Activated naive CD4-positive, alpha-beta T cell treated with anti-CD3 and anti-CD28 coated beads, Interleukin-2, amount 10 ng/mL, durations not matched to agents 7 days and 5 days (primary cell): ENCODE data around the gene CRAMP1.
A peak's percentile ranks its signal among the peaks of the same experiment; 100 is the strongest.
"Not testable (repeated sequence)": the region's sequence is repeated elsewhere in the genome, so short reads cannot be mapped to it uniquely, and the experiment has no call there.

Experiments
- CTCF ChIA-PET: fragments of 350-600 bp; sonication (Branson Sonifier 250); formaldehyde crosslinking; loops from one replicate; lab custom pipeline; 2021; ENCODE audit warnings: antibody characterized with exemption; lab: Charles Lee
- DNase-seq: peaks from one replicate; pipeline ENCODE4 v3.0.0-alpha.2; 2020
- H3K27ac Mint-ChIP-seq: one replicate; pipeline ENCODE4 v1.8.0; 2021; ENCODE audit warnings: mild to moderate bottlenecking, moderate library complexity, mixed read lengths
- H3K27me3 Mint-ChIP-seq: one replicate; pipeline ENCODE4 v1.8.0; 2021; ENCODE audit warnings: mild to moderate bottlenecking, mixed read lengths
- H3K36me3 Mint-ChIP-seq: one replicate; pipeline ENCODE4 v1.8.0; 2021; ENCODE audit warnings: mixed read lengths
- H3K4me1 Mint-ChIP-seq: one replicate; pipeline ENCODE4 v1.8.0; 2021; ENCODE audit warnings: mixed read lengths
- H3K4me3 Mint-ChIP-seq: one replicate; pipeline ENCODE4 v1.8.0; 2021; ENCODE audit warnings: mild to moderate bottlenecking, moderate library complexity, mixed read lengths
- H3K9me3 Mint-ChIP-seq: one replicate; pipeline ENCODE4 v1.8.0; 2021; ENCODE audit warnings: mixed read lengths

CRAMP1 gene

DNA sequence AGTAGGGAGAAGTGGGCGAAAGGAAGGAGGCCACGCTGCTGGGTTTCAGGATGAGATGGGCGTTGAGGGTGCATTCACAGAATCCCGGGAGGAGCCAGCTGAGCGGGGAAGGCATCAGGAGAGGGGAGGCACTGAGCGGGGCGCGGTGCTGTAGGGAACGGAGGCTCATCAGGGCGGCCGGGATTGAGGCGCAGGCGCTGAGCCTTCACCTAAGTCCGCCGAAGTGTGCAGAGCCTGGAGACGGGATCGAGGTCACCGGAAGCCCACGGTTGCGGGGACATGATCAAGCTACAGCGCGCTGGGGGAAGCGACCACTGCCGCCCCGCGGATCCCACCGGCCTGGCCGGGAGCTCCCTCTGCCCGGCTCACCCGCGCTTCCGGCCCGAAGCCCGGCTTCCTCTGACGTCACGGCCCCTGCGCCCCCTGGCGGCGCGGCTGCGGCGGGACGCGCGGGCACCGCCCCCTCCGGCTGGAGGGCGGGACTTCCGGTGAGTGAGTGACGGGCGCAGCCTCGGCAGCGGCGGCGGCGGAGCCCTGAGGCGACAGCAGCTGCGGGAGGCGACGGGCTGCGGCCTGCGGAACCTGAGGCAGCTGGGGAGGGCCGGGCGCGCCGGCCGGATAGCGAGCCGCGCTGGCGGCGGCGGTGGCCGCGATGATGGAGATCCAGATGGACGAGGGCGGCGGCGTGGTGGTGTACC, 93.7 kb downstream of the CRAMP1 start, which contains the start of gene MAPK8IP3:
MAPK8IP3 (plus strand) TSS at position 508 of the 698 bp plus-strand sequence; CDS start at position 653, 145 bp downstream.
- H3K27ac Mint-ChIP-seq, result peak within 1 kb of the TSS; percentile 99
- DNase-seq, result peak; percentile 92
- CTCF ChIA-PET, result interaction anchor here (0.5 to 2.1 kb wide), 13 partner anchors 8 to 342 kb away, joined by 3 to 6 read pairs (median 4); partner anchors contain the start of genes IFT140, JPT2, NUBP2 and SPSB3
- no peaks in the 10 kb centered on the region for H3K9me3 Mint-ChIP-seq
- peaks cover 5% of the 10 kb centered on the region for H3K27me3 Mint-ChIP-seq
- H3K4me1 Mint-ChIP-seq, result peaks cover 32% of the 10 kb centered on the region
- H3K36me3 Mint-ChIP-seq, result peaks cover 21% of the 10 kb centered on the region
- peak within 1 kb of the TSS; percentile 98 for H3K4me3 Mint-ChIP-seq

DNA sequence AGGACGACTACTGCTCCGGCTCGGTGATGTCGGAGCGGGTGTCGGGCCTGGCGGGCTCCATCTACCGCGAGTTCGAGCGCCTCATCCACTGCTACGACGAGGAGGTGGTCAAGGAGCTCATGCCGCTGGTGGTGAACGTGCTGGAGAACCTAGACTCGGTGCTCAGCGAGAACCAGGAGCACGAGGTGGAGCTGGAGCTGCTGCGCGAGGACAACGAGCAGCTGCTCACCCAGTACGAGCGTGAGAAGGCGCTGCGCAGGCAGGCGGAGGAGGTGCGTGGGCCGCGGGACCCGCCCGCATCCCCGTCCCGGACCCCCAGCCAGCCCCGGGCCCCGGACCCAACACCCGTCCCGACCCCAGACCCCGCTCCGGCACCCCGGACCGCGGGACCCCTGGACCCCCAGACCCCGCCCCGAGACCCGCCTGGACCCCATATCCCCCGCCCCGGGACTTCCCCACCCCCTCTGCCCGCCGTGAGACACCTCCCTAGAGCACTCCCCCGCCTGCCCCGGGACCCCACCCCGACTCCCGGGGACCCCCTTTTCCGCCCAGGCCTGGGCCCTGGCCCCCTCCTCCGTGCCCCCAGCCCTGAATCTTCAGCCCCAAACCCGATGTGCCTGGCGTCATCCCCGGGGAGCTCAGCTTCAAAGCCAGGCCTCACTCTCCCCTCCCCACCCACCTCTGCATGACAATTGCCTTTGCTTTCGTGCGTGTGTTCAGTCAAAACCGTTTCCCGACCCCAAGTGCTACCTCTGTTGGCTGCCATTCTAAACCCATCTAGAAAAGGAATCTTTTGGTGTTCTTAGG, 94.4 kb downstream of the CRAMP1 start:
- Mint-ChIP-seq H3K4me1 (peaks cover 32% of the 10 kb centered on the region), H3K9me3 (no peaks in the 10 kb centered on the region), H3K36me3 (peaks cover 18% of the 10 kb centered on the region), H3K27ac (peak overlapping the region; percentile 92), H3K27me3 (peaks cover 5% of the 10 kb centered on the region), H3K4me3 (peak overlapping the region; percentile 98)
- DNase-seq, result peak; percentile 69
- CTCF ChIA-PET, result interaction anchor here (0.5 to 2.1 kb wide), 10 partner anchors 9 to 346 kb away, joined by 3 to 6 read pairs (median 4); partner anchors contain the start of genes IFT140, JPT2, NUBP2 and SPSB3

DNA sequence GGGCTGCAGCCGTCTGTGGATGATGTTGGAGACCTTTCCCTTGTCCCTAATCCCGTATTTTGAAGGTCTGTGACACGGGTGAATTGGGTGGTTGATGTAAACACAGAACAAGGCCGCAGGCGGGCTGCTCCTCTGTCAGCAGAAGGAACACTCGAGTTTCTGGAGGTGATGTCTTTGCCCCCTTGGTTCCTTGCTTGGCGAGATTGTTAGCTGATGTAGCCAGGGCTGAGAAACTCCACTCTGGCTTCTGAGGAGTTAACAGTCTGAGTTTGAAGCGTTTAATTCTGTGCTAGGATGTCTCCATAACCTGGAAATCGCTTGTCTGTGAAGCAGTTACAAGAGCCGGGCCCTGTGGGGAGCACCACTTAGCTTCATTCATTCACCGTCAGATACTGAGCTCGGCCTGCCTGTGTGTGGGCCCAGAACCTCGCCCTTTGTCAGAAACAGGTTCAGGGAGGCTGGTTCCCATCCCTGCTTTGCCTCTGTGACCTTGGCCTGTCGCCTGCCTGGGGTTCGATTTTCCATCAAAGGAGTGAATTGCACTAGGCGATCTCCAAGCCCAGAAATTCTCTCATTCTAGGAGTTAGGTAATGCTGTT, 95.1 kb downstream of the CRAMP1 start:
- Mint-ChIP-seq H3K4me1 (peaks cover 32% of the 10 kb centered on the region), H3K27me3 (peaks cover 5% of the 10 kb centered on the region), H3K36me3 (peaks cover 16% of the 10 kb centered on the region), H3K27ac (peak overlapping the region; percentile 92), H3K9me3 (no peaks in the 10 kb centered on the region), H3K4me3 (peak overlapping the region; percentile 87)
- CTCF ChIA-PET, result interaction anchor here (0.7 to 2.1 kb wide), 6 partner anchors 10 to 347 kb away, joined by 3 to 6 read pairs (median 3); partner anchors contain the start of gene JPT2
- DNase-seq, result peak; percentile 50

DNA sequence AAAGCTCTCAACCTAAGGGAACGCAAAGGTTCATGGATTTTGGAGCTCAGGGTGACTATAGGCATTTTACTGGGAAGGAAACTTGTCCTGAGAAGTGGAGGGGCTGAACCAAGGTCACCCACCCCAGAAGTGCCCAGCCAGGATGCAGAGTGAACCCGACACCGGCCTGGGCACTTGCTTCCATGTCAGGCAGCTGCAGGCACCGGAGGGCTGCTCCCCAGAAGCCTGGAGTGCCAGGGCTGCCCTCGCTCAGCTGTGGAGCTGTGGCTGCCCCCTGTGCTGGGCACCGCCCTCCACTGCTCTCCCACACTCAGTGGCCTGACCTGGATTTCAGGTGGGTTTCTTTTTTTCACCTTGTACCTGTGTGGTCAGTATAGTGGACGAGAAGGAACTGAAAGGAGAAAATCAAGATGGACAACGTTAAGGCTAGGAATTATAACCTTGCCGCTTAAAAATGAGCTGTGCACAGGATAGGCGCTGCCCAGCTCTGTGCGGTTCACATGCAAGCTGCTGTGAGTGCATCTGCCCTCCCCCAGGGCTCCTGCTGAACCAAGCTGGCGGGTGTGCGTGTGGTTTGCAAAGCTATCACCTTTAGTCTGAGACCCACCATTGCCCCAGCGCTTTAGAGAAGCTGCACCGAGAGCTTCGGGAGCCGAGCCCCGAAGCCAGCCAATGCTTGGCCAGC, 96.1 kb downstream of the CRAMP1 start:
- H3K9me3 Mint-ChIP-seq, result no peaks in the 10 kb centered on the region
- CTCF ChIA-PET, result interaction anchor here (0.8 to 1.3 kb wide), 2 partner anchors 25 to 30 kb away, joined by 3 read pairs; partner anchors contain the start of gene JPT2
- H3K36me3 Mint-ChIP-seq, result peaks cover 12% of the 10 kb centered on the region
- H3K27me3 Mint-ChIP-seq, result peaks cover 5% of the 10 kb centered on the region
- DNase-seq, result no peak
- H3K4me3 Mint-ChIP-seq, result peak overlapping the region; percentile 87
- peaks cover 32% of the 10 kb centered on the region for H3K4me1 Mint-ChIP-seq
- no peak overlapping the region for H3K27ac Mint-ChIP-seq

DNA sequence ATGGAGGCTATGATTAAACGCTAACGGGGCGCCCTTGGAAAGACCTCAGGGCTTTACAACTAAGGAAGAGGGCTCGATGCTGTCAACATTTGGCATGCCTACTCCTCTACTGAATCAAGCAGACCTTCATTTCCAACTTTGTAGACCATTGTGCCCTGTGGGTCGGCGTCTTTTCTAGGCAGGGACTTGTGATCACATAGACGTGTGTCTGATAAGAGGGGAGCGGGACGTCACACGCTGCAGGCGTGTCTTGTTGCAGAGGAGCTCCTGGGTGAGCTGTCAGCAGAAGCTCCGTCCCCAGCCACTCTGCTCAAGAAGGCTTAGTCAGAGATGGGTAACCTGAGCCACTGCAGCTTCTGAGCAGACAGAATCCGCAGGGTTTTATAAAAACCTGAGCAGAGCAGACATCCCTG, 96.6 kb downstream of the CRAMP1 start:
- no peaks in the 10 kb centered on the region for H3K9me3 Mint-ChIP-seq
- H3K27ac Mint-ChIP-seq, result peak overlapping the region; percentile 39
- no peak overlapping the region for H3K4me3 Mint-ChIP-seq
- CTCF ChIA-PET, result interaction anchor here (1.3 kb wide), 1 partner anchor 26 kb away, joined by 3 read pairs; no protein-coding TSS in a partner anchor
- peaks cover 32% of the 10 kb centered on the region for H3K4me1 Mint-ChIP-seq
- peaks cover 12% of the 10 kb centered on the region for H3K36me3 Mint-ChIP-seq
- DNase-seq, result no peak
- H3K27me3 Mint-ChIP-seq, result peaks cover 5% of the 10 kb centered on the region

DNA sequence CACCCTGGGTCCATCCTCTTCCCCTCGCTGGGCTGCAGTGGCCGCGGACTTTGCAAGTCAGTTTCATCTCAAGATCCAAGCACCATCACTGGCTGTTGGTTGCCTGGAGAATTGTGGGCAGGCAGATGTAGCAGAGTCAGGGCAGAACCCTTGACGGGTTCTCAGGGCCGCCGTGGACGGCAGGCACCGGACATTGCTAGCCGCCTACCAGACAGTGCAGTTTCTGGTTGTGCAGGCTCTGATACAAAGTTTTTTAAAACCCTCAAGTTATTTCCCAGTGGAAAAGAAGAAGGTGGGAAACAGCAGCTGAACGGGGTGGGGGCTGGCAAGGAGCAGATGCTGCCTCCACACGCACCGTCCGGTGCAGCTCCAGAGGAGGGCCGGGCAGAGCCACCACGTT, 97.2 kb downstream of the CRAMP1 start:
- Mint-ChIP-seq H3K27ac (no peak overlapping the region), H3K27me3 (peaks cover 5% of the 10 kb centered on the region), H3K9me3 (no peaks in the 10 kb centered on the region), H3K4me1 (peaks cover 31% of the 10 kb centered on the region), H3K36me3 (peaks cover 12% of the 10 kb centered on the region), H3K4me3 (no peak overlapping the region)
- DNase-seq, result no peak
- CTCF ChIA-PET, result interaction anchor here (1.2 kb wide), 1 partner anchor 15 kb away, joined by 4 read pairs; no protein-coding TSS in a partner anchor

DNA sequence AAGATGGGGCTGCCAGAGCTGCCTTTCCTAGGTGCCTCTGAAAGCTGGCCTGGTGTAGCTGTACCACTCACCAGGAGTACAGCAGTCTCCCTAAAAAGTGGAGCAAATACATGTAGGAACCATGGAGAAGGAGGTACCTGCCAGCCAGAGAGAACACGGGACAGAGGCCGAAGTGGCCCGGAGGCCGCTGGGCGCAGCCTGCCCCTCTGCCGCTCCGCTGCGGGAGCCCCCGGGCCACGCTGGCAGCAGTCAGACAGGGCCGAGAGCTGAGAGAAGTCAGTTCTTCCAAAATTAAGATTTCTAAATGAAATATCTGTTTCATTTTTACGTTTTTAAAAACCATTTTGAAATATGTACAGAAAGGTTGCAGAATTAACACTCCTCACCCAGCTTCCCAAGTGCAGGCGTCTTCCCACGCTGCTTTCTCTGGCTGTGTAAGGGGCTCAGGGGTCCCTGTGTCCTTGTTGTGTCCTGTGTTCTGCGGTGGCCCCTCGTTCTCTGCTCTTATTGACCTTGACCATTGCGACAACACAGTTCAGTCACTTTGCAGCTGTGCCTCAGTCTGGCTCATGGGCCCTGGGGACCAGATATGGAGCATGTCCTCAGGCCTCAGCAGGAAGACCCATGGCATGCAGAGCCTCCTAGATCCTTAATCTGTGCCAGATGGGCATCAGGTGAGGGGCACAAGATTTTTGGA, 98.8 kb downstream of the CRAMP1 start:
- CTCF ChIA-PET, result interaction anchor here (0.7 kb wide), 1 partner anchor 13 kb away, joined by 3 read pairs; no protein-coding TSS in a partner anchor
- H3K4me1 Mint-ChIP-seq, result peaks cover 17% of the 10 kb centered on the region
- no peaks in the 10 kb centered on the region for H3K9me3 Mint-ChIP-seq
- no peak overlapping the region for H3K27ac Mint-ChIP-seq
- no peak for DNase-seq
- no peak overlapping the region for H3K4me3 Mint-ChIP-seq
- H3K36me3 Mint-ChIP-seq, result peaks cover 11% of the 10 kb centered on the region
- H3K27me3 Mint-ChIP-seq, result no peaks in the 10 kb centered on the region

DNA sequence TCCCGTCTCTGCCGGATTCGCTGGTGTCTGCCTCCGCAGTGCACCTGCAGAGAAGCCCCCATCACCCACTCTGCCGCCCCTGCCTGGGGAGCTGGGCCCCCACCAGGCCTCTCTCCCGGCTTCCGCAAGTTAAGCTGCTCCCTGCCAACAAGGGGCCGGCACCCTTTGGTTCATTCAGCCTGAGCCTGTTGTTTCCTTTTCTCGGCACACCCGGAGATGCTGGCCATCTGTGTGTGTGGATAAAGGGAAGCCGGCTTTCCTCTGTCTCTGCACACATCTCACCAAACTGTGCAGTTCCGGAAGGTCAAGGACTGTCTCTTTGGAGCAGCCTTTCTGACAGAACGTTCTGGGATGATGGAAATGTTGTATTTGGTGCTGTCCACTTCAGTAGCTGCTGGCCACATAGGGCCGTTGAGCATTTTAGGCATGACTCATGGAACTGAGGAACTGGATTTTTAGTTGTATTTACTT, 100.7 kb downstream of the CRAMP1 start:
- no peaks in the 10 kb centered on the region for H3K9me3 Mint-ChIP-seq
- DNase-seq, result no peak
- peaks cover 11% of the 10 kb centered on the region for H3K4me1 Mint-ChIP-seq
- peak overlapping the region; percentile 24 for H3K27ac Mint-ChIP-seq
- CTCF ChIA-PET, result no interaction called here
- H3K4me3 Mint-ChIP-seq, result no peak overlapping the region
- H3K27me3 Mint-ChIP-seq, result no peaks in the 10 kb centered on the region
- H3K36me3 Mint-ChIP-seq, result peaks cover 4% of the 10 kb centered on the region

DNA sequence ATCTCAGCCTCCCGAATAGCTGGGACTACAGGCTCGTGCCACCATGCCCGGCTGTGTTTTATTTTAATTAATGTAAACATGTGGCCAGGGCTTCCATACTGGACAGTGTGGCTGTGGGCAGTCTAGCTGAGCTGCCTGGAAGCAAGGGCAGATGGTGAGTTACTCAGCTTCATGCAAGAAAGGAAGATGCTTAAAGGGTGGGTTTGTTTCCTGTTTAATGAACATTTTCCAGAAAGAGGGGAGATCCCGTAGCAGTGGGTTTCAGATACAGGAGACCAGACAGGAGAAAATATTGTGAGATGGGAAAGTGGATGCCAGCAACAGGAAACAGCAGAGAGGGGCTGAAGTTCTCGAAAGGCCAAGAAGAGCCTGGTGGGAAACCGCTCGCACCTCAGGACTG, 101.2 kb downstream of the CRAMP1 start:
- Mint-ChIP-seq H3K27ac (no peak overlapping the region), H3K9me3 (no peaks in the 10 kb centered on the region), H3K27me3 (no peaks in the 10 kb centered on the region), H3K4me3 (no peak overlapping the region), H3K4me1 (peaks cover 6% of the 10 kb centered on the region), H3K36me3 (peaks cover 4% of the 10 kb centered on the region)
- no peak for DNase-seq
- CTCF ChIA-PET, result no interaction called here

DNA sequence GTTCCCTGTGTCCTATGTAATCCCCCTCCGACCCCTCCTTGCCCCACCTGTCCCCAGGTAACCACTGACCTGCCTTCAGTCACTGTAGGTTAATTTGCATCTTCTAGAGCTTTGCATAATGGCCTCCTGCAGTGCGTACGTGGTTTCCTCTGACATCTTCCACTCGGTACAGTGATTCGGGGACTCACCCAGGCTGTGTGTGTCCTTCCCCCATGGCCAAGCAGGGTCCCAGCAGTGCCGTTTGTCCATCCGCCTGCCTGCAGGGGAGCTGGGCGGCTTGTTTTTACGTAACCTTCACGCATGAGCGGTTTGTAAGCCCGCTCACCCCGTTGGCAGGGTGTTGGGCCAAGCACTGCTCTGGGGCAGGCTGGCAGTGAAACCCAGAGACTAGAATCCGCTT, 101.8 kb downstream of the CRAMP1 start:
- Mint-ChIP-seq H3K27me3 (no peaks in the 10 kb centered on the region), H3K27ac (no peak overlapping the region), H3K4me1 (peaks cover 4% of the 10 kb centered on the region), H3K4me3 (no peak overlapping the region), H3K36me3 (peaks cover 4% of the 10 kb centered on the region), H3K9me3 (no peaks in the 10 kb centered on the region)
- DNase-seq, result no peak
- CTCF ChIA-PET, result interaction anchor here (0.7 kb wide), 1 partner anchor 9 kb away, joined by 4 read pairs; no protein-coding TSS in a partner anchor

DNA sequence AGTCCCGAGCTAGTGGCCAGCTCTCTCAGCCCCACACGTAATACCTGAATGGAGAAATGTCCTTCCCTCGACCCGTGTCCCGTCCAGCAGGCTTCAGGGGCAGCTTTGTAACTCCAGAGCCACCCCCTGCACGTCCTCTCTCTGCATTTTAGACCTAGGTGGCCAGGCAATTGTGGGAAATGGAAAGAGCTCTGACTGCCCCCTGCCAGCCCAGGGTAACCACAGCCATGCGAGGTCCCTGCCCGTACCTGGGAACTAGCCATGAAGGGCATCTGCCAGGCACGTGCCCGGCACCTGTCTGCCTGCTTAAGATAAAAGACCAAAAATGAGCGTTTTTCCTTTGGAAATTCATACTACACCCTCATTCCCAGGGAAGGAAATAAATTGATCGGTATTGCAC, 103.1 kb downstream of the CRAMP1 start:
- Mint-ChIP-seq H3K9me3 (no peaks in the 10 kb centered on the region), H3K27ac (no peak overlapping the region), H3K4me3 (no peak overlapping the region), H3K36me3 (peaks cover 4% of the 10 kb centered on the region), H3K4me1 (peaks cover 16% of the 10 kb centered on the region), H3K27me3 (no peaks in the 10 kb centered on the region)
- DNase-seq, result no peak
- CTCF ChIA-PET, result interaction anchor here (0.8 kb wide), 1 partner anchor 17 kb away, joined by 3 read pairs; no protein-coding TSS in a partner anchor

DNA sequence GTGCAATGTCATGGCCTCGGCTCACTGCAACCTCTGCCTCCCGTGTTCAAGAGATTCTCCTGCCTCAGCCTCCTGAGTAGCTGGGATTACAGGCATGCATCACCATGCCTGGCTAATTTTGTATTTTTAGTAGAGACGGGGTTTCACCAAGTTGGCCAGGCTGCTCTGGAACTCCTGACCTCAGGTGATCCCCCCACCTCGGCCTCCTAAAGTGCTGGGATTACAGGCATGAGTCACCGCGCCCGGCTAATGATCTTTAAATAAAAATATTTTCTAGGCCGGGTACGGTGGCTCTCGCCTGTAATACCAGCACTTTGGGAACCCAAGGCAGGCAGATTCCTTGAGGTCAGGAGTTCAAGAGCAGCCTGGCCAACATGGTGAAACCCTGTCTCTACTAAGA, 106.1 kb downstream of the CRAMP1 start:
- DNase-seq, H3K27me3 Mint-ChIP-seq, CTCF ChIA-PET, H3K9me3 Mint-ChIP-seq, H3K36me3 Mint-ChIP-seq, H3K27ac Mint-ChIP-seq, H3K4me3 Mint-ChIP-seq: not testable (repeated sequence)
- H3K4me1 Mint-ChIP-seq, result peaks cover 40% of the 10 kb centered on the region
